GM19463 (cell line): Measurements from ENCODE around the gene XPA.
"Not testable (repeated sequence)": the region's sequence is repeated elsewhere in the genome, so short reads cannot be mapped to it uniquely, and the experiment has no call there.

Experiments
- ATAC-seq: cut with Tn5 transposase; IDR thresholded peaks from one replicate; pipeline ENCODE4 v1.9.1; 2021; ENCODE audit warnings: mild to moderate bottlenecking, moderate library complexity; ENCODE audit not compliant: unreplicated experiment

Gene XPA

DNA sequence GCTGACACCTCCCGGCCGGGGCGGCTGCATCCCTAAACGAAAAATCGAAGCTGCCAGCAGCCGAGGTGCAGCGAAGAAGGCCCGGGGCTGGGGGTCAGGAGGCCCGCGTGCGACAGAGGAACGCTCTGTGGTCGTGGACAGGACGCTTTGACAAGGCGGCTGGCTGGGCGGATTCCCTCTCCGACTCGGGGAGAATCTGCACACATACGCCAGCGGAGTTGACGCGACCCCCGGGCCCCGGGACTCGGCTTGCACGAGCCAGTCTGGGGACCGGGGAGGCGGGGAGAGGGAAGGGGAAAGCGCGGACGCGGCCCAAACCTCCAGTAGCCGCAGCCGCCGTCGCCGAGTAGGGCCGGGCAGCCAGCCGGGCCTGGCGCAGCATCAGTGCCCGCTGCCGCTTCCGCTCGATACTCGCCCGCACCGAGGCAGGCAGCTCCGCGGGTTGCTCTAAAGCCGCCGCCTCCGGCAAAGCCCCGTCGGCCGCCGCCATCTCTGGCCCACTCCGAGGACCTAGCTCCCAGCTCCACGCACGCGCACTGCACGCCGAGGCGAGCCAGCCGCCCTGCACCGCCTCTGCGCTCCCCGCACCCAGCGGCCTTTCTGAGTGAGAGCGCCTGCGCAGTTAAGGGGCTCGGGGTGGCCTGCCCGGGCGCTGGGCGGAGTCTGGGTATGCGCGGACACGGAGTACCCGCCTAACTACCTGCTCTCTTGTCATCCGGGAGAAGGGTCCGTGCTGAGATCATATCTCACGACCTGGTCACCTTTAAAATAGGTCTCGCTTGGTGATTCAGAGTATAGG is at the start of gene XPA:
Gene XPA, minus strand, starts transcription at position 538 of the 799 bp plus-strand sequence. Its CDS starts 48 bp downstream, at position 490.
- peak; percentile 89 for ATAC-seq

GRCh38 chr9:97744710-97745708 is 47.9 kb upstream of the XPA start:
- no peak for ATAC-seq

DNA sequence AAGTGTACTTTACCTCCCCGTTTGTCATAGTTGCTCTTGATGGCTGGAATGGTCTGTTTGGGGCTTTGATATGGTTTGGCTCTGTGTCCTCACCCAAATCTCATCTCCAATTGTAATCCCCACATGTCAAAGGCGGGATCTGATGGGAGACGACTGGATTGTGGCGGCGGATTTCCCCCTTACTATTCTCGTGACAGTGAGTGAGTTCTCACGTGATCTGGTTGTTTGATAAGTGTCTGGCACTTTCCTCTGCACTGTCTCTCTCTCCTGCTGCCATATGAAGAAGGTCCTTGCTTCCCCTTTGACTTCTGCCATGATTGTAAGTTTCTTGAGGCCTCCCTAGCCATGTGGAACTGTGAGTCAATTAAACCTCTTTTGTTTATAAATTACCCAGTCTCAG is 46.9 kb upstream of the XPA start:
- not testable (repeated sequence) for ATAC-seq

- no peak for ATAC-seq
These were observed 45.4 kb upstream of the XPA start for GRCh38 chr9:97742545-97742944.

DNA sequence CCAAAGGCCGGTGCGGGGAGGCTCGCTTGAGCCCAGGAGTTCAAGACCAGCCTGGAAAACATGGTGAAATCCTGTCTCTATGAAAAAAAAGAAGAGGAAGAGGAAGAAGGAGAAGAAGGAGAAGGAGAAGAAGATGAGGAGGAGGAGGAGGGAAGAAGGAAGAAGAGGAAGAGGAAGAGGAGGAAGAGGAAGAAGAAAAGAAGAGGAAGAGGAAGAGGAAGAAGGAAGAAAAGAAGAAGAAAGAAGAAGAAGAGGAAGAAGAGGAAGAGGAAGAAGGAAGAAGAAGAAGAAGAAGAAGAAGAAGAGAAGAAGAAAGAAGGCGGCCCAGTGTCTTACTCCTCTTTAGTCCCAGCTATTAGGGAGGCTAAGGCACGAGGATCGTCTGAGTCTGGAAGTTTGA is 44.8 kb upstream of the XPA start:
- no peak for ATAC-seq

GRCh38 chr9:97740848-97741821 is 44.0 kb upstream of the XPA start:
- ATAC-seq: peak; percentile 50

DNA sequence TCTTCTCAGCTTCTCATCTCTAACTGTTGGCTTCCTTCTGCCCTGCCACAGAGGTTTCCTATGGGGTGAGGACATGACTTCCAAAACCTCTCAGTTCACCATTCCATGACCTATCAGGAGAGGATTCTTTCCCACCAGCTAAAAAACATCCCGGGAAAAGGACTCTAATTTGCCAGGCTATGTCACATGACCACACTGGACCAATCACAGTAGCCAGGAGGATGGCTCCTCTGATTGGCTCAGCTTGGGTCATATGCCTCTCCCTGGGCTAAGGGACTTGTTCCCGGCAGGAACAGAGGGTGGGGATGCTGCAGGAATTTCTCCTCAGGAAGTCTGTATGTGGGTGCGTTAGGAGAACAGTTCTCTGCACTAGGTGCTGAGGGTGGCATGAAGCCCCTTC is 40.3 kb upstream of the XPA start:
- no peak for ATAC-seq

DNA sequence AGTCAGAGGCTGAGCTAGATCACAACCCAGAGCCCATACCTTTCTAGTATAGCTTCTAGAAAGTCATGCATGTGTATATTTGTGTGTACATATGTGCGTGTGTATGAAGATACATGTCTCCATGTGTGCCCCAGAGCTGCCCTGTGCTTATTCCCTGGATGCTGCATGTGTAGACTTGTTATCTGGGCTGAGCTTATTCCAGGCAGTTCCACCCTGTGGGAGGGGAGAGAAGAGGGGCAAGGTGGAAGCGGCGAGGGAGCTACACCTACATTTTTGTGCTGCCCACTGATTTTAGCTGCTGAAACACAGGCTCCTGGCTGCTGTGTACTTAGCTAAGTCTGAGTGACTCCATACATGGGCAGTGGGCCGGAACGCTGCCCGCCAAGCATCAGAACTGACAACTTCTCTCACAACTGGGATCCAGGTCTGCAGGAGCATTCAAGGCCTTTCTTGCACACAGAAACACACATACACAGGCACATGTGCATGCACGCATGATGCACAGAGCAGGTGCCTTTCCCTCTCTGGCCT is 38.0 kb upstream of the XPA start:
- no peak for ATAC-seq

GRCh38 chr9:97726716-97727115 is 29.6 kb upstream of the XPA start:
- ATAC-seq: no peak

DNA sequence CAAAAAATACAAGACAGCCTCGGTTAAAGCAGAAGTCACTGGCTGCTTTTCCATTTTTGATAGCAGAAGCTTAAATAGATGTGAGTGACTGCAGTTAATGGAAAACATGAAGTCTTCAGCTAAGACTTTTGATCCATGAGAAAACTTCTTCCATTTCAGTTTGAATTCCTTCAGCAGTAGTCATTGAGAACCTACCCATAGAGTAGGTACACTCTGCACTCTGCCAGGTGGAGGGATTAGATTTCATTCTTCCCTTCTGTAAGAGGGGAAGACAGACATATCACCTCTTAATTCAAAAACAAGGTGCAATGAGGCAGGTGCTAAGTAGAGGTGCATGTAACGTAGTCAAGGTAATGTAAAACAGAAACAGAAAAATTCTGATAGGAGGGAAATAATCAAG is 26.7 kb upstream of the XPA start:
- ATAC-seq: no peak

DNA sequence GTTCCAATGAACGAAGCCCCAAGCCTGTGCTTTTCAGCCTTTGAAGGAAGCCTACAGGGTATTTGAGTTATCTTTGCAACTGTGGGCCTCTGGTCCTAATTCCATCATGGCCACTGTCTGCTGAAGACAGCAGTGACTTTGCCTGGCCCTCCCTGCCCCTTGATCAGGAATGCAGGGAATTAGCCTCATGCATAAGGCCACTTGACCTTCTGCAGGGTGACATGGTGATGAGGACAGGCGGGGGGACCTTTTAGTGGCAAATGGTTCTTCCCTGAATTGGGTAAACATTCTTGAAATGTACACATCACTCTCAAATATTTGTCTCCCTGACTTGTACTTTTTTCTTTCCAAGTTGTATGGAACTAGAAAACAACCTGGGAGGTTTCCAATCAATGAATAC is 25.2 kb upstream of the XPA start:
- no peak for ATAC-seq

DNA sequence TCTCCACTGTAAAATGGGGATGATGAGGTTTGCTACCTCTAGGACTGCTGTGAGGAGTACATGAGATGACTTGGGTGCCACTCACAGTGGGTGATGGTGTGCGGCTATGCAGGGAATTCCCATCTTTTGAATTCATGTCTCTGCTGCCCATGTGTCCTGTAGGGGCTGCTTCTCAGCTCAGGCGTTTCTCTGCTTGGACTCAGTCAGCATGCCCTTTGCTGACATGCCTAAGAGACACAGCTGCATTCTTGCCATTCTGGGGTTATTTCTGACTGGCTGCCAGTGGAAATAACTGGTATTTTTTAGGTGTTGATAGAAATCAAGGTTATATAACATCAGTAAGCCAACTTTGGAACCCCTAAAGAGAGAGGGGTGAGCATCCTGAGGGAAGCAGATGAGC is 24.3 kb upstream of the XPA start:
- no peak for ATAC-seq

- no peak for ATAC-seq
These were observed 20.7 kb upstream of the XPA start for GRCh38 chr9:97717866-97718265.

DNA sequence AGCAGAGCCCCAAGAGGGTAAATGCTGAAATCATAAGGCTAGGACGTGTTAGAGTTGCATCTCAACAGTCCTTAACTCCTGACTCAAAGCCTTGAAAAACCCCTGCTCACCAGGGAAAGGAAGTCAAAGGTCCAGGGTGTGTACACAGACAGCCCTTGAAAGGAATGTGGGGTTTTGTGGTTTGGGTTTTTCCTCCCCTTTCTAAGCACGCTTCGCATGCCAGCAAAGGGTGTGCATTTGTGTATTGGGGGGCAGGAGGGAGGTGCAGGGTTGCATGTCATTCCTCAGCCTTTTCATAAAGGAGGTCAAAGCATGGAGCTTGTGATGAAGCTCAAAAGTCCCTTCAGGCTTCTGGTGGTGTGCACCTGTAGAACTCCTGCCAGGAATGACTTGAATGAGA is 17.3 kb upstream of the XPA start:
- ATAC-seq: no peak

DNA sequence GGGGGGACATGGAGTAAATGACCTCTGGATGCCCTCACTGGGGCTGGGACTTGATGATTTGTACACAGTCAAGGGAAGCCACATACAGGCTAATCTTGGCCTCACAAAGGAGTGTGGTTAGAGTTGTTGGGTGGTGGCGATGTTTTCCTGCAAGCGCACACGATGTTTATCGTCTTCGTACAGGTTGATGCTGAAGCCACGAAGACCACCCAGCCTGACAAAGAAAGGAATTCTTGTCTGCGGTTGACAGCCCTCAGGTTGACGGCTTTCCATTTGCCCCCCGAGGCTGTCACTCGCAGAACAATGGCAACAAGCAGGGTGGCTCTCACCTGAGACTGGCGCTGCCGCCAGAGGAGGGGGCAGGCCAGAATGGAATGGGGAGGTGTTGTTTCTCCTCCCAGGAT is 14.1 kb upstream of the XPA start:
- ATAC-seq: no peak

DNA sequence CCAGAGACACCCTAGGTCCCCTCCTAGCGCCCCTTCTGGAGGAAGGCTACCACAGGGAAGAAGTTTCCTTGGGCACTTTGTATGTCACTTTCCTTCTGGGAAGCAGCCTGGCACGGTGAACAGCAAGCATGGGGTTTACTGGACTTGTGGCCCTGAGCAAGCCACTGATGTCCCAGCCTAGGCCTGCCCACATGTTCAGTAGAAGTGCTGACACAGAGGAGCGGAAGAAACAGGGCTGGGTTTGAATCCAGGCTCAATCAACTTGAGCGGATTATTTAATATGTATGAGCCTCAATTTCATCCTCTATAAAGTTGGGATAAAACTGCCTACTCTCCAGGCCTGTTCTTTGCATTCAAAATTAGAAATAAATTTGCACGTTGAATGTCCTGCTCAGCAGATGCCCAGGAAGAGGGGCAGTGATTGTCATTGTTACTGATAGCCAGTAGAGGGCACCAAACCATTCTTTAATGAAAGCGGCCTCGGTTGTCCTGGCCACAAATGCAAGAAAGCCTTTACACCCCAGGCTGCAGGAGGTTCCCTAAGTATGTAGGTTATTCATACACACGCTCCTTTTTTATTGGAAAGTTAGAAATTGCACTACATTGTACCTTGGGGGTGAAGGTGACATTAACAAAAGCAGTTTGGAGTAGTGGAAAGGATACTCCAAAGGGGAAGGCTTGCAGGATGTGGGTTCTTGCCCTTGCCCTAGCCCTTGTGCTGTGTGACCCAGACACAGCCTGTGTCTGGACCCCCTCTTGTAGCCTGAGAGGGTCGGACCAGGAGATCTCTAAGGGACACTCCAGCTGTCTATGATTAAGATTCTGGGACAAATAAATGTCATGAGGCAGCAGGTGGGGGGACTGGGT is 13.4 kb upstream of the XPA start:
- ATAC-seq: no peak

GRCh38 chr9:97706246-97706645 is 9.1 kb upstream of the XPA start:
- ATAC-seq: no peak

- ATAC-seq: no peak
These were observed 8.3 kb upstream of the XPA start for GRCh38 chr9:97705354-97705950.

- no peak for ATAC-seq
These were observed 7.7 kb upstream of the XPA start for GRCh38 chr9:97704851-97705250.
